Heart left ventricle (tissue), 13 donors: ENCODE results near the gene GPR152.

Experiments used
- CTCF ChIP-seq, 12 donors: fragments of 200-600 bp; sonication (generic) in 4 of 12; IDR thresholded peaks; one replicate each; pipeline versions ENCODE4 v1.5.0 to v1.8.0; 2018 to 2022; ENCODE audit warnings: antibody characterized with exemption in 12 of 12, mild to moderate bottlenecking in 5 of 12
- POLR2A ChIP-seq, 2 donors: fragments of 450-650 bp; IDR thresholded peaks; one replicate each; pipeline ENCODE4 v1.6.1; 2017; ENCODE audit warnings: antibody characterized with exemption in 2 of 2, mild to moderate bottlenecking in 2 of 2, moderate library complexity in 2 of 2
- donor health status: ischemic (EF 13 %, LVEDD 7.1; RV severe dilation, severe dysfunction).
- donor health status: DM: no; HTN: yes; CAD: no.
- donor health status: DM: no; HTN: no; CAD: no.
- donor health status: ischemic (EF 25% LVEDD 6.9; RV normal size, moderate dysfunction).
- donor health status: ischemic (EF 25% LVEDD 5.7; RV mildly dilated, moderate dysfunction).
- donor health status: ischemic (EF 35%, LVEDD 5.7; RV mildly dilated, moderate dysfunction).
- donor health status: nonischemic (EF 11% LVEDD 7.7; RV severe dilation, severe dysfunction).
- donor health status: DM: yes; HTN: yes; CAD: no.
- donor health status: PGD.
- donor health status: ischemic (EF 29% LVEDD 5.4; RV normal size, mild dysfunction).
- donor health status: nonischemic (EF 23%, LVEDD 6.1; RV moderate dilation, normal function).

- TF ChIP-seq CTCF (IDR thresholded peaks at IDR 0.05) = no peak
- TF ChIP-seq POLR2A (IDR thresholded peaks at IDR 0.05) = no peak
These were observed 22.8 kb downstream of the GPR152 start for GRCh38 chr11:67429722-67430121.
